GM18951 (cell line): ENCODE measurements around the gene DCLK3.

ENCODE experiments used
- POLR2A ChIP-seq: IDR thresholded peaks from 4 replicates; pipeline ENCODE4 v1.6.1; 2011; ENCODE audit warnings: mild to moderate bottlenecking; ENCODE audit not compliant: insufficient read length, insufficient read depth; ENCODE audit errors: extremely low read depth
- in situ Hi-C: fragments of 300-500 bp; cut with MboI; formaldehyde crosslinking; loops from one replicate; pipeline ENCODE4 v1.12.0; 2022; ENCODE audit warnings: low sequenced_read_pairs, mixed read lengths, inconsistent platforms; ENCODE audit not compliant: unreplicated experiment

The DCLK3 gene

DNA sequence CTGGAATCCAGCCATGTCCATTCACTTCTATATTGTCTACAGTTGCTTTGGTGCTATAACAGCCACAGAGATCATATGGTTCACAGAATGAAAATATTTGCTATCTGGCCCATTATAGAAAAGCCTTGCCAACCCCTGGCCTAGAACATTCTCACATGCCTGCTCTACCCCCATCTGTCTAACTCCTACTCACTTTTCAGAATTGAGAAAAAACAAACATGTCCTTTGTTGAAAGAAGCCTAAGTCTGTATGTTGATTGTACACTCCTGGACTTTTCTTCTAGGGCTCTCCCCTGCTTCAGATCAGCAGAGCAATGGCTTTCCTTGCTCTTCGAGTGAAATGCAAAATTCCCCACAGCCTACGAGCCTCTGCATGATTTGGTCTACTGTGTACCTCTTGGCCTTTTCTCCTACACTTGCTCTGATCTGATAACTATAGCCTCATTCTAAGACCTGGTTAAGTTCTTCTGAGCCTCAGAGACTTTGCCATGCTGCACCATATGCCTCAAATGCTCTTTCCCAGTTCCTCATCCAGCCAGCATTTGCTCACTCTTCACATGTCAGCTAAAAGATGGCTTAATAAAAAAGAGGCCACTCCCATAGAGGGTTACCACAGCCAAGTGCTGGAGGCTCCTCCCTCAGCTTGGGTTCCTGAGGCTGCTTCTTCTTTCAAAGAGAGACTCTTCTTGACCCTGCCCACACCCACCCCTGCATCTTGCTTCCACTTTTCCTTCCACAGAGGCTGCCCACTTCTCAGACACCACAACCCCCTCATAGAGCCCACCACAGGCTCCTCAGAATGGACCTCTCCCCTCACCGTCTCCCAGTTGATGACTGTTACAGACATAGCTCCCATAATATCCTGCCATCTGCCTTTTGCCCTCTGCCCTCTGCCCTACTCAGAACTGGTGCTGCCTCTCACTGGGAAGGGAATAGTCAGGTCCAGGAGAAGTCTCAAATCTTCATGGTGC is 22.9 kb upstream of the DCLK3 start:
- in situ Hi-C loops, result no loop called here
- TF ChIP-seq POLR2A, result no peak

DNA sequence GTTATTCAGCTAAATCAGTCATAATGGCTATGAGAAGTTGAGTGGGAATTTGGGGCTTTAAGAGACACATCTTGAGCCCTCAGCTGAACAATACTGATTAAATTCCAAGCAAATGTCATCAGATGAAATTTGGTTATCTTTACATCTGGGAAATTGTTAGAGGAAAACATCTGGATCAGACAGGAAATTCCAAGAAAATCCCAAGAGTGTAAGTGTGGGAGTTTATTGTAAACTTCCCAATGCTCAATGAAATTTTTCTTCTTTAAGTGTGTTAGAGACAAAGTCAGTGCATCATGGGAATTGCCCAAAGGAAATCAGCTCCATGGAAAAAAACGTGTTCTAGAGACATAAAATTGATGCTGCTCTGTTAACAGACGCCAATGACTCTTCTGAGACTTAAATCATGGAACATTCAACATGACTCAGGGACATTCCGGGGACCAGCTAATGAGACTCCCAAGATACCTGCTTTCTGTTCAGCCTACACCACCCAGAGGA is 19.8 kb upstream of the DCLK3 start:
- in situ Hi-C loops, result no loop called here
- TF ChIP-seq POLR2A, result no peak

DNA sequence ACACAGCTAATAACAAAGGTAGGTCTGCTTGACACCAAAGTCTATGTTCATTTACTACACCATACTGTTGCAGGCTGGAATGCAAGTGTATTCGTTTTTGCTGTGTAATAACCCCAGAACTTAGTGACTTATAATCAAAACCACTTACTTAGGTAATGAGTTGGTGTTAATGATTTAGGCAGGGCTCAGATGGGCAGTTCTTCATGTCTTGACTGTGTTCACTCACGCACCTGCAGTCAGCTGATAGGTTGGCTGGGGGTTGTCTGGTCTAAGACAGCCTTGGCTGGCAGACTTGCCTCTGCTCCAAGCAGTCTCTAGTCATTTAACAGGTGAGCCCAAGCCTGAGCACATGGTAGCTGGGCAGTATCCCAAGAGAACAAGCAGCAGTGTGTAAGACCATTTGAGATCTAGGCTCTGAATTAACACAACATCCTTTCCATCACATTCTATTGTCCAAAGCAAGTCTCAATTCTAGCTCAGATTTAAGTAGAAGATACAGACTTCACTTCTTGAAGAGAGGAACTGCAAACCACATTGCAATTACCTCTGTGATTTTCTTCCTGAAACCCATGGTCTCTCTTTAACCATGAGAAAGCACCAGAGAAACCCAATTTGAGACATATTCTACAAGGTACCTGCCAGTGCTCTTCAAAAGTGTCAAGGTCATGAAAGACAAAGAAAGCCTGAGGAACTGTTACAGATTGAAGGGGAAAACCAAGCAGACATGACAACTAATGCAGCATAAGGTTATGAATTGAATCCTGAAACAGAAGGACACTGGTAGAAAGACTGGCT is 13.3 kb upstream of the DCLK3 start:
- no peak for TF ChIP-seq POLR2A

DNA sequence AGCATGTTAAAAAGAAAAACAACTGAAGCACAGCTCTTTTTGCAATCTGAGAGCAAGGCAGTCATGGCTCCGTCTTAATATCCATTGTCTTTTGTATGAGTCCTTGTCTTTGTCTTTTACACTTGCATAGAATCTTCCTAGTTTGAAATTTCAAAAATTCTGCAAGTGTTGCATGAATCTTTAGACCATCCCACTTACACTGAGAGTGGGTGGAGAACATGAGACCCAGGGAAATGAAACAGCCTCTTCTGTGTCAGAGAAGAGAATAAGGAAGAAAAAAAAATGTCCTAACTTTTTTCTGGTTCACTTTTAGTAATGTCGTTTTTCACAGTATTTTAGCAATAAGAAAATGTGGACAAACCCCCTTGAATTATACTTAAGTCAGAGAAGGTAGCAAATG is 12.1 kb upstream of the DCLK3 start:
- TF ChIP-seq POLR2A, result no peak
- in situ Hi-C loops, result no loop called here

More for the DNA sequence above, 13.3 kb upstream of the DCLK3 start:
- in situ Hi-C loops, result no loop called here

DNA sequence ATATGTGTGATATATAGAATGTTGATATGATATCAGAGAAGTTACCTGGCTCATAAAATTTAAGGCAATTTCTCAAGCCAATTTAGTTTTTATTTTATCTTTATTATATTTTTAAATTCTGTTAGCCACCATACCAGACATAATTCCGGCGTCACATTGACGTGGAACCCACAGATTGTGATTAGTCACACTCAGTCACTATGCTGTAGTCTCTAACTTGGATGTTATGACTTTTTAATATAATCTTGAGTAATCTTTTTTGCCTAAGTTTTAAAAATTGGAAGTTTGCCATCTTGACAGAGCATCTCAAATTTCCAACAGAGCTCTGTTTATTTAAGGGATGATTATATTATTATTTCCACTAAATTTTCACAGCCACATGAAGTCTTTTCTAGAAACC is 9.7 kb upstream of the DCLK3 start:
- in situ Hi-C loops, result no loop called here
- no peak for TF ChIP-seq POLR2A

DNA sequence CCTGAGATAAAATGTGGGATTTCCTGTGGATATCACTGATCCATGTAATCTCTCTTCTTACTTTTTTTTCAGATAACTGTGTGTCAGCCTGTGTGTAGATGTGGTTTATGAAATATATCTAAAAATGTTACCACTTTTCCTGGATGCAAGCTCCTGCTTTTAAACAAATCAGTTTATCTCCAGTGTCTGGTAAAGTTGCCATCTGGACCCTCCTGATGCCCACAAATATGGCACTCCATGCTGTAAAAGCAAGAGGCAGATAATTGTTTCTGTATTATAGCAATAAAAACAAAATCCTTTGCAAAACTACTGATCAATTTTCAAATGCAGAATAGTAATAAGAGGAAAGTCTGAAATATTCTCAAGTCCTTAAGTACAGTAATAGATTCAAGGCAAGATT is 7.6 kb upstream of the DCLK3 start:
- in situ Hi-C loops, result no loop called here
- no peak for TF ChIP-seq POLR2A

DNA sequence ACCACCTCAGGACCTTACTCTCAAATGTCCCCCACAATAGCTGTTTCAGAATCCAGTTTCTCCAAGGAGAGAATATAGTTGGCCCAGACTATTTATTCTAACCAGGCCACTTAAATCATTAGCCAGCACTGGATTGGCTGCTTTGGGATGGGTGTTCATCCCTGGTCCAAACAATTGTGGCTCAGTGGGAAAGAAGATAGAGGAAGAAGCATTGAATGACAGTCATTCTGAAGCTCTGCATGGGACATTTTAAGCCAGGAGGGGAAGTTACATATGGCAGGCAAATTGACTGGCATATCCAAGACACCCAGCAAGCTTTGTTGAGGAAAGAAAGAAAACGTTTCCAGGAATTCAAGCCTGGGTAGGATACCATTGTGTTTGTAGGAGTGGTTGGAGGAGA is 5.6 kb upstream of the DCLK3 start:
- in situ Hi-C loops, result no loop called here

DNA sequence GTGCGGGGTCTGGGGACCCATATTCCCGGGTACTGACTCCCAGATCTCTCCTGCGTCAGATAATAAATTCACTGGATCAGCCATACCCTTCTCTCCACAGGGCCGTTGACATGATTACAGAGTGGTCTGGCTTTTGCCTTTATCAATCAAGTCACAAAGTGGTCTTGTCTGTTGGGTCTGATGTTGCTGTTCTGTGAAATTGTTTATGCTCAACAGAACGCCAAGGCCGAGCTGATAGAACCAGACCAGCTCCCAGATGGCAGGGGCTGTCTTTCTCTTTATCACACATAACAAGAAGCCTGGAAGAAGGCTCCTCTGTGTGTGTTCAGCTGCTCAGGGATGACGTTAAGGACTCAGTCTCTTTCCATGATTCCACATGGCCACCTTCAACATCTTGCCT is 751 bp upstream of the DCLK3 start:
- no peak for TF ChIP-seq POLR2A
- in situ Hi-C loops, result no loop called here

More for the DNA sequence above, 5.6 kb upstream of the DCLK3 start:
- TF ChIP-seq POLR2A, result no peak

DNA sequence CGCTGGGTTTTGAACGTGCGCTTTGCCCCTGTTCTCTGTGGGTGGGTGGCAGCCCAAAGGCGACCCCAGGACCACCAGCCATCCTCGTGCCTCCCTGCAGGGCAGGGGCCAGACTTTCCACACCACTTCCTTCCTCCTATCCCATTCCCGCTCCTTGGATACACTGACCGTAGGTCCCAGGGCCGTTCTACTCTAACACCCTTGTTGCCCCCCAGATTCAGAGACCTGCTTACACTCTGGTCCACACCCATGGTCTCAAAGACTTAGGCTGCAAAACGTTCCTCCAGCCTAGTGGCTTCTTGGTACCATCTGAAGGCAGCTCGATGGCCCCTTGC is 318 bp upstream of the DCLK3 start:
- no peak for TF ChIP-seq POLR2A
- in situ Hi-C loops, result no loop called here

DNA sequence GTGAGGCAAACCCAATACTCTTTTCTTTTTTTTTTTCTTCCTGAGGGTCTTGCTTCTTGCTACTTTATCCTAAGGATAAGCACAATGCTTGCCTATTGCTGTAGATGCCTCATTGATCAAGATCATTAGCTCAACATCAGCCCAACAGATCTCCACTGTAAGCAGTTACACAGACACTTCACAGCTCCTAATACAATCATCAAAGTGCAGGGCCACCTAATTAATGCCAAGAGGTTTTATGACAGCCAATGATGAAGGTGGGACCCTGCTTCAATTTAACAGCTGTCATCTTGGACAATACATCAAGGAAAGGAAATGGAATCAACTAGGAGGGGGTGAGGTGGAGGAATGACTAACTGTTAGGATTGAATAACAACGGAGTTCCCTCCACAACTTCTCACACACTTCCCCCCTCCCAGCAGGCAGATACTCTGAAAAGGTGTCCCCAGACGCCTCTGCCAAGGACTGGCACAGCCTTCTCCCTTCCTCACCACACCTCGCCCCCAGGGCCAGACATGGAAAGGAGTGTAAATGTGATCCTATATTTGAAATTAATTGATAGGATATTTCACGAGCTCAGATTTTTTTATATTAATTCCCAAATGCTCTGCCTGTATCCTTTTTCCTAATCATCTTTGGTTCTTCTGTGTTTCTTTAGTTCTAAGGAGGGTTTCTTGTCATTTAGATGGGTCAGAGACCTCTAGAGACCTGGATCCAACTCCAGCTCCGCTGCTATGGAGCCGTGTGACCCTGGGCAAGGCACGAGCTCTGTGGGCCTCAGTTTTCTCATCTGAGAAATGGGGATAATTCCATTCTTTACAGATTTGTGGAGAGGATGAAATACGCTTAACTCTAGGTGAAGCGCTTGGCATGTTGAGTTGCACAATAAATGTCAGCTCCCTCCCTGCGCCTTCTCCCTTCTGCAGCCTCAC is 1.2 kb downstream of the DCLK3 start:
- TF ChIP-seq POLR2A, result no peak
- in situ Hi-C loops, result no loop called here

DNA sequence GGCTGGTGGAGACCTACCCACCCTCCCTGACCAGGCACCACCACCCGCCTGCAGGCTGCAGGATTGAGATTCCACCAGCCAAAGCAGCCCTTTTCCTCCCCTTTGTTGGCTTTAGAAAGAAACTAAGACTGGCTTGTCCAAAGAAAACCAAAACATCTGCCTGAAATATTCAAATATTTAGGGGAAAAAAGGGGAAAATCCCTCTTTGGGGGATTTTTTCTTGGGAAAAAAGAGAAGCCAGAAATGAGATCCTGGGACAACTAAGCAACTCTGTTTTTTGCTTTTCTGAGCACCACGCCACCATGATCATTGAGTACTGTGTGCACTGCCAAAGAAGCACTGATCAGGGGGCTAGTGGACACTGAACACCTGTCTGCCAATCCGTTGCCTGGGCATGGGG is 2.6 kb downstream of the DCLK3 start:
- TF ChIP-seq POLR2A, result no peak
- in situ Hi-C loops, result no loop called here

DNA sequence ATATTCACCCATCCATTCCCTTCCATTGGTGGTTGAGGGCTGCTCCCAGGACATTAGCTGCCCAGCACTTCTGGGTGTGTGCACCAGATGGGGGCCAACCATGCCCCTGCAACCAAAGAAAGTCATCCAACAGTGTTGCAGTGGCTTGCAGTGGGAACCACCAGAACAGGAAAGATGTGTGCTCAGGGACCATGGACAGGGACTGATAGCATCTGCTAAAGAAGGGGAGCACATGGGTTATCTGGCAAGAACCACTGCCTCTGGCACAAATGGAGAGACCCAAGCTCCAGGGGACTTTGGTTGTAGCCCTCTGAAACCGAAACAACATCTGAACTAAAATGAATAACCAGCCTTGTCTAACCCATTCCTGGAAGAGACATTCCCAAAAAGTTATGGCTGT is 8.1 kb downstream of the DCLK3 start:
- in situ Hi-C loops, result no loop called here
- no peak for TF ChIP-seq POLR2A

DNA sequence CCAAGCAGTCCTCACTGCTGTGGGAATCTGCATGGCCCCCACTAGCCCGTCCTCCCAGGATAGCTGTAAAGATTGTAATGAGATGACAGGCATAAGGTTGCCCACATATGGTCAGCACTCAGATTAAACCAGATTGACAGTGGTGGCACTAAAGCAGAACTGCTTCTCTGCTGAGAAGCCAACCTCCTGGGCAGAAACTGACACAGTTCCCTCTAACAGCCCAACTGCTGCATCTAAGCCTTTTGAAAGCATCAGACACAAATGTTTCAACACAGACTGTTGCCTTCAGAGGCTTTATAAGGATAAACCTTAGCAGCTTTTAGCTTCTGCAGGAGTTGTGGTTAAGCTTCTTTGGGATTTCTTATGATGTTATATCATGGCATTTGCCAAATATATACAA is 13.0 kb downstream of the DCLK3 start:
- TF ChIP-seq POLR2A, result no peak
- in situ Hi-C loops, result no loop called here
